ENCODE data around the gene RCC2.
"Not testable (repeated sequence)": the region's sequence is repeated elsewhere in the genome, so short reads cannot be mapped to it uniquely, and the experiment has no call there.

RCC2 gene

DNA sequence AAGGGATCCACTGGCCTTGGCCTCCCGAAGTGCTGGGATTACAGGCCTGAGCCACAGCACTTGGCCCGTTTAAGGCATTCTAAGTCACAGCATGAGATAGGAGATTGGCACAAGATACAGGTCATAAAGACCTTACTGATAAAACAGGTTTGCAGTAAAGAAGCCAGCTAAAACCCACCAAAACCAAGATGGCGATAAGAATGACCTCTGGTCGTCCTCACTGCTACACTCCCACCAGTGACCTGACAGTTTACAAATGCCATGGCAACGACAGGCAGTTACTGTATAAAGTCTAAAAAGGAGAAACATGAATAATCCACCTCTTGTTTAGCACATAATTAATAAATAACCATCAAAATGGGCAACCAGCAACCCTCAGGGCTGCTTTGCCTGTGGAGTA is 33.3 kb upstream of the RCC2 start:
- DNase-seq (ENCODE audit: low read depth in 2 of 2): no peak
- H3K4me3 ChIP-seq (replicated peaks in 1 of 2; ENCODE audit: low read depth in 2 of 2, low read length in 2 of 2): no peak overlapping the region
- TF ChIP-seq, protein P1, sequence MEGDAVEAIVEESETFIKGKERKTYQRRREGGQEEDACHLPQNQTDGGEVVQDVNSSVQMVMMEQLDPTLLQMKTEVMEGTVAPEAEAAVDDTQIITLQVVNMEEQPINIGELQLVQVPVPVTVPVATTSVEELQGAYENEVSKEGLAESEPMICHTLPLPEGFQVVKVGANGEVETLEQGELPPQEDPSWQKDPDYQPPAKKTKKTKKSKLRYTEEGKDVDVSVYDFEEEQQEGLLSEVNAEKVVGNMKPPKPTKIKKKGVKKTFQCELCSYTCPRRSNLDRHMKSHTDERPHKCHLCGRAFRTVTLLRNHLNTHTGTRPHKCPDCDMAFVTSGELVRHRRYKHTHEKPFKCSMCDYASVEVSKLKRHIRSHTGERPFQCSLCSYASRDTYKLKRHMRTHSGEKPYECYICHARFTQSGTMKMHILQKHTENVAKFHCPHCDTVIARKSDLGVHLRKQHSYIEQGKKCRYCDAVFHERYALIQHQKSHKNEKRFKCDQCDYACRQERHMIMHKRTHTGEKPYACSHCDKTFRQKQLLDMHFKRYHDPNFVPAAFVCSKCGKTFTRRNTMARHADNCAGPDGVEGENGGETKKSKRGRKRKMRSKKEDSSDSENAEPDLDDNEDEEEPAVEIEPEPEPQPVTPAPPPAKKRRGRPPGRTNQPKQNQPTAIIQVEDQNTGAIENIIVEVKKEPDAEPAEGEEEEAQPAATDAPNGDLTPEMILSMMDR (IDR thresholded peaks at IDR 0.05; ENCODE audit: low read depth, low read length): no peak

DNA sequence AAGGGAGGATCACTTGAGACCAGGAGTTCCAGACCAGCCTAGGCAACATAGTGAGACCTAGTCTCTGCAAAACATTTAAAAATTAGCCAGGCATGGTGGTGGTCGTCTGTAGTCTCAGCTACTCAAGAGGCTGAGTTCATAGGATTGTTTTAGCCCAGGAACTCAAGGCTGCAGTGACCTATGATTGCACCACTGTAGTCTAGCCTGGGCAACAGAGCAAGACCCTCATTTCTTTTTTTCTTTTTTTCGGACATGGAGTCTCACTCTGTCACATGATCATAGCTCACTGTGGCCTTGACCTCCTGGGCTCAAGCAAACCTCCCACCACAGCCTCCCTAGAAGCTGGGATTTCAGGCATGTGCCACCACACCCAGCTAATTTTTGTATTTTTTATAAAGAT is 31.9 kb upstream of the RCC2 start:
- no peak for DNase-seq (ENCODE audit: low read depth in 2 of 2)
- no peak overlapping the region for H3K4me3 ChIP-seq (replicated peaks in 1 of 2; ENCODE audit: low read depth in 2 of 2, low read length in 2 of 2)
- TF ChIP-seq, protein P1 (IDR thresholded peaks at IDR 0.05; ENCODE audit: low read depth, low read length): no peak

DNA sequence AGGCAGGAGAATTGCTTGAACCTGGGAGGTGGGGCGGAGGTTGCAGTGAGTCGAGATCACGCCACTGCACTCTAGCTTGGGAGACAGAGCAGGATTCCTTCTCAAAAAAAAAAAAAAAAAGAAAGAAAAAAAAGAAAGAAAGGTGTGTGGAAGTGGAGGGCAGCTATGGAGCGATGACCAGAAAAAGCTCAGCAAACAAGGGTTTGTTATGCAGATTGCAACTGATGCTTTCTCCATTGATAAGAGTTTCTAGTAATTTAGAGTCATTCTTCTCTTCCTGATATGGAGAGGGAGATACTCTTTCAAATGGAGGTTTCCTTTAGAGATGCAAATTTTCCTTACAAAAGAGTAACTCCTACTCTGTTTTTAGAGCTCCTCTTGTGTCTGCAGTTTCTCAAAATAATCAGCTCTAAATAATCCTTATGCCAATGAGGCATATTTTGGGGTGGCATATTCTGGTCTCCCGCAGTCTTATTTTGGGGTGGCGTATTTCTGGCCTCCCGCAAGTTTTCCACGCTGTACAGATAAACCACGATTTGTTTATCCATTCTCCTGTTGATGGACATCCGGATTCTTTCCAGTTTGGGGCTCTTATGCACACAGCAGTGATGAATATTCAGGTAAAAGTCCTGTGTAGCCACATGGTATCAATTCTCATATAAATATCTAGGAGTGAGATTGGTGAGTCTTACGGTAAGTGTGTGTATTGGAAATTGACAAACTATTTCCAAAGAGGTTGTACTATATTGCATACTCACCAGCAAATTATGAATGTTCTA is 30.7 kb upstream of the RCC2 start:
- TF ChIP-seq, protein P1 (IDR thresholded peaks at IDR 0.05; ENCODE audit: low read depth, low read length): no peak
- DNase-seq (ENCODE audit: low read depth in 2 of 2): no peak
- H3K4me3 ChIP-seq (replicated peaks in 1 of 2; ENCODE audit: low read depth in 2 of 2, low read length in 2 of 2): no peak overlapping the region

DNA sequence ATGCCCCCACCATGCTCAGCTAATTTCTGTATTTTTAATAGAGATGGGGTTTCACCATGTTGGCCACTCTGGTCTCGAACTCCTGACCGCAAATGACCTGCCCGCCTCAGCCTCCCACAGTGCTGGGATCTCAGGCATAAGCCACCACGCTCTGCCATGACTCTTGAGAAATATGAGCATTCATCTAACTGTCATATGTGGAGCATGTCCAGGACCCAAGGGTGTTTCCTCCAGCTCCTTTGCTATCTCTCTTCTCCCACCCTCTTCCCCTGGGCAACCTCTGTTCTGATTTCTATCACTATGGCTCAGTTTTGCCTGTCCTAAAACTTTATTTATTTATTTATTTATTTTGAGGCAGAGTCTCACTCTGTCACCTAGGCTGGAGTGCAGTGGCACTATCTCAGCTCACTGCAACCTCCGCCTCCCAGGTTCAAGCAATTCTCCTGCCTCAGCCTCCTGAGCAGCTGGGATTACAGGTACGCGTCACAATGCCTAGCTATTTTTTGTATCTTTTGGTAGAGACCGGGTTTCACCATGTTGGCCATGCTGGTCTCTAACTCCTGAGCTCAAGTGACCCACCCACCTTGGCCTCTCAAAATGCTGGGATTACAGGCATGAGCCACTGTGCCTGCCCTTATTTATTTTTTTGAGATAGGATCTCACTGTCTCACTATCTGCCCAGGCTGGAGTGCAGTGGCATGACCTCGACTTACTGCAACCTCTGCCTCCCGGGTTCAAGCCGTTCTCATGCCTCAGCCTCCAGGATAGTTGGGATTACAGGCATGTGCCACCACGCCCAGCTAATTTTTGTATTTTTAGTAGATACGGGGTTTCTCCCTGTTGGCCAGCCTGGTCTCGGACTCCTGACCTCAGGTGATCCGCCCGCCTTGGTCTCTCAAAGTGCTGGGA is 29.1 kb upstream of the RCC2 start:
- H3K4me3 ChIP-seq (replicated peaks in 1 of 2; ENCODE audit: low read depth in 2 of 2, low read length in 2 of 2); DNase-seq (ENCODE audit: low read depth in 2 of 2): not testable (repeated sequence)

DNA sequence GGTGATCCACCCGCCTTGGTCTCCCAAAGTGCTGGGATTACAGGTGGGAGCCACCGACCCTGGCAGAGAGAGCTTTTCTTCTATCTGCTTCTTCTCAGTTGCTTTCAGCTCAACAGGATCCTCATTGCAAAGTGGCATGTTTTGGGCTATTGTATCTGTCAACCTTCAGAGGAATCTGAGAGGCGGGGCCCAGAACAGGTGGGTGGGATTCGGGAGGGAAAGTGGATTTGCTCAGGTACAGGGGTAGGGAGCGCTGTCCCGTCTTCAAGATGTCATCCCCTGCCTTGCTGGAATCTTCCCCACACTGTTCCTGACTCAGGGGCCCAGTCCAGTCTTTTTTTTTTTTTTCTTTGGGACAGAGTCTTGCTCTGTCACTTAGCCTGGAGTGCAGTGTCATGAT is 26.9 kb upstream of the RCC2 start:
- TF ChIP-seq, protein P1 (IDR thresholded peaks at IDR 0.05; ENCODE audit: low read depth, low read length): no peak
- no peak for DNase-seq (ENCODE audit: low read depth in 2 of 2)
- no peak overlapping the region for H3K4me3 ChIP-seq (replicated peaks in 1 of 2; ENCODE audit: low read depth in 2 of 2, low read length in 2 of 2)

DNA sequence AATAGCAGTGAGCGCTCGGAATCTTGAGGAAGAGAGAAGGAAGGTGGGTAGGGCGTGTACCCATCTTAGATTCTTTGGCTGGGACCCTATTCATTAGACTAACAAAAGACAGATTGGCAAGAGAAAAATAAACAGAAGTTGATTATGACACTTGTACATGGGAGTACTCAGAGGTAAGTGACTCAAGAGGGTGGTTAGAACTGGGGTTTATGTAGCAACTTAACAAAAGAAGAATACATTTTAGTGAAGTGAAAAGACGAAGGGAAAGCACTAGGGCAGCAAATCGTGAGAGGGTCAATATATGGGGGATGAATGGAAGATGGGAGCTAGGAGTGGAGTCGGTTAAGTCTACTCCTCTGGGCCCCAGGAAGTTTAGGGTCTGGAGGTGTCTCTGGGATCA is 25.8 kb upstream of the RCC2 start:
- no peak for DNase-seq (ENCODE audit: low read depth in 2 of 2)
- no peak overlapping the region for H3K4me3 ChIP-seq (replicated peaks in 1 of 2; ENCODE audit: low read depth in 2 of 2, low read length in 2 of 2)
- TF ChIP-seq, protein P1 (IDR thresholded peaks at IDR 0.05; ENCODE audit: low read depth, low read length): no peak

DNA sequence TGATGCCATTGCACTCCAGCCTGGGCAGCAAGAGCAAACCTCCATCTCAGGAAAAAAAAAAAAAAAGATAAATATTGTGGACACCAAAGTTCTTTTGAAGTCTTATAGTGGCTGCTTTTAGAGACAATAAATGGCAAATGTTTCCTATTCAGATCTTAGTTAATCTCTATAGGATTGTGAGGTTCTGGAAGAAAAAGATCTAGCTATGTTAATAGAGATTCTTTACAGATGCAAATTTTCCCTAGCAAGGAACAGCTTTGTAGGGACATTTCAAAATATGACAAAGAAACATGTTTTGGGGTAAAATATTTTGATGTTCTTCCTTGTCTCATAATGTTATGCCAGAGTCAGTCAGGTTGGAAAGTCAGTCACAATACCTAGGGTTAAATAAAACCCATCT is 24.5 kb upstream of the RCC2 start:
- H3K4me3 ChIP-seq (replicated peaks in 1 of 2; ENCODE audit: low read depth in 2 of 2, low read length in 2 of 2): no peak overlapping the region
- no peak for DNase-seq (ENCODE audit: low read depth in 2 of 2)
- TF ChIP-seq, protein P1 (IDR thresholded peaks at IDR 0.05; ENCODE audit: low read depth, low read length): no peak
